HG02678 (cell line): ENCODE measurements around the gene GALNT11.
"Not testable (repeated sequence)": the region's sequence is repeated elsewhere in the genome, so short reads cannot be mapped to it uniquely, and the experiment has no call there.

Experiments
- ATAC-seq: cut with Tn5 transposase; IDR thresholded peaks from one replicate; pipeline ENCODE4 v1.9.1; 2021; ENCODE audit warnings: mild to moderate bottlenecking, moderate library complexity; ENCODE audit not compliant: unreplicated experiment

GALNT11 gene

GRCh38 chr7:152027491-152028365 is 2.3 kb downstream of the GALNT11 start:
- ATAC-seq = not testable (repeated sequence)

- ATAC-seq = not testable (repeated sequence)
Measured at GRCh38 chr7:152030059-152030458, 4.6 kb downstream of the GALNT11 start.

DNA sequence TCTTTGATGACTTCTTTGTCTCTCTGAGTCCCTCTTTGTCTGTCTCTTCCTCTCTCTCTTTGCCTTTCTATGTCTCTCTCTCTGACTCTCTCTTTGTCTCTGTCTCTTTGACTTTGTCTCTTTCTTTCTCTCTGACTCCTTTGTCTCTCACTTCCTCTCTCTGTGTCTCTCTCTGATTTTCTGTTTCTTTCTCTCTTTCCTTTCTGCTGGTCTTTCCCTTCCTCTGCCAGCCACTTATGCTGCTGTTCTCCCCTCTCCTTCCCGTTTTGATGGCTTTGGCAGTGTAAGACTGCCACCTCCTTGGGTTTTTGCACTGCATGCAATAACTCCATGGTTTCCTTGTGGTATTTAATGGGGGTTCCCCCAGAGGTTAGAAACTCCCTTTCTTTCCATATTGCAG is 5.2 kb downstream of the GALNT11 start:
- not testable (repeated sequence) for ATAC-seq

DNA sequence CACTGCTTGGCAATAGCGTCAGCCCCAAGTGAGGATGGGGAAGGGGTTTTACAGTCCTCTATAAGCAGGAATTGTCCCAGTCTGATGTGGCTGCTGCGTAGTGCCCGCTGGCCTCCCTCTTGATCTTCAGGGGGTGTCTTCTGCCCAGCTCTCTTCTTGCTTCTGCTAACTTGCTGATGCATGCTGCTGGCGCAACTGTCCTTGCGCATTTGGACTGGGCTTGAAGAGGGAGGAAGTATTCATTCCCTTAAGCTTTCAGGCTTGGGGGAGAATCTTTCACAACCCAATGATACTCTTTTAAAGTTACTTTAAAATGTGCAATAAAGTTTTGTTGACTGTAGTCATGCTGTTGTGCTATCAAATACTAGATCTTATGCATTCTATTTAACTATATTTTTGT is 10.3 kb downstream of the GALNT11 start:
- ATAC-seq = no peak

- ATAC-seq = not testable (repeated sequence)
Measured at GRCh38 chr7:152038410-152038809, 12.9 kb downstream of the GALNT11 start.

- not testable (repeated sequence) for ATAC-seq
Measured at GRCh38 chr7:152043086-152043485, 17.6 kb downstream of the GALNT11 start.

GRCh38 chr7:152044909-152045308 is 19.4 kb downstream of the GALNT11 start:
- ATAC-seq = not testable (repeated sequence)

GRCh38 chr7:152046531-152046930 is 21.1 kb downstream of the GALNT11 start:
- ATAC-seq = no peak

DNA sequence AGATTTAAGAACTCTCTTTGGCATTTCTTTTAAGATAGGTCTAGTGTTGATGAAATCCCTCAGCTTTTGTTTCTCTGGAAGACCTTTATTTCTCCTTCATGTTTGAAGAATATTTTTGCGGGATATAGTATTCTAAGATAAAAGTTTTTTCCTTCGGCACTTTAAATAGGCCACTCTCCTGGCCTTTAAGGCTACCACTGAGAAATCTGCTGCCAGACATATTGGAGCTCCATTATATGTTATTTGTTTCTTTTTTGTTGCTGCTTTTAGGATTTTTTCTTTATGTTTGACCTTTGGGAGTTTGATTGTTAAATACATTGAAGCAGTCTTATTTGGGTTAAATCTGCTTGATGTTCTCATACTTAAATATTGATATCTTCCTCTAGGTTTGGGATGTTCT is 22.6 kb downstream of the GALNT11 start:
- ATAC-seq = no peak

- no peak for ATAC-seq
Measured at GRCh38 chr7:152050547-152050971, 25.1 kb downstream of the GALNT11 start.

GRCh38 chr7:152051968-152052367 is 26.5 kb downstream of the GALNT11 start:
- ATAC-seq = no peak

DNA sequence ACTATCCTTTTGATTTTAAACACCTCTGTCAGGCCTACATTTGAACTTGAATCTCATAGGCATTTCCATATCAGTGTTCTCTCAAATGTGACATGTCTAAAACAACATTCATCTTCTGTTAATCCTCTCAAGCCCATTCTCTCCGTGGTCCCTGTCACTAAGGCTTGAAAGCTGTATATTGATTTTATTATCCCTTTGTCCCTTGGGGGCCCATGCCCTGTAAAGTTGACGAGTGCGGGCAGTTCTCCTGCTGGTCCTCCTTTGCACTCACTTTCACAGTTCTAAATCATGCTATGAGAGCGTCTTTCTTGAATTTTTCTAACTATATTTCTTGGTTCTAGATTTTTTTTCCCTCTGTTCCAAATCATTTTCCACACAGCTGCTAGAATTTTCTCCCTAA is 27.3 kb downstream of the GALNT11 start:
- ATAC-seq = no peak

GRCh38 chr7:152054367-152055230 is 29.1 kb downstream of the GALNT11 start:
- ATAC-seq = no peak

DNA sequence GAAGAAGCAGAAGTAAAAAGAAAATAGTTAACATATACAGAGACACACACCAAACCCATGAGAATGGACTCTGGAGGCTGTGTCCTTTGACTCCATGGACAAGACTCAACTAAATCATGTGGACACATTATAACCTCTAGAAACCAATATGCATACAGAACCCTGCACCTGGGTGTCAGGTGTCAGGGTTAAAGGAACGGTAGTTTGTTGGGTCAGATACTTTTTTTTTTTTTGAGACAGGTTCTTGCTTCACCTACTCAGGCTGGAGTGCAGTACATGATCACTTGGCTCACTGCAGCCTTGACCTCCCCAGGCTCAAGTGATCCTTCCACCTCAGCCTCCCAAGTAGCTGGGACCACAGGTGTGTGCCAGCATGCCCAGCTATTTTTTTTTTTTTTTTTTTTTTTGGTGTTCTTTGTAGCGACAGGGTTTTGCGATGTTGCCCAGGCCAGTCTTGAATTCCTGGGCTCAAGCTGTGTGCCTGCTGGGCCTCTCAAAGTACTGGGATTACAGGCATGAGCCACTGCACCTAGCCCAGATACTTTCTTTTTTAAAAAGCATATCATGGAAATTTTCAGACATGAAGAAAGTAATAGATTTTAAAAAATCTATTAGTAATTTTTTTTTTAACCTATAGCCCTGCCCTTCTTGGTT is 31.3 kb downstream of the GALNT11 start:
- no peak for ATAC-seq

DNA sequence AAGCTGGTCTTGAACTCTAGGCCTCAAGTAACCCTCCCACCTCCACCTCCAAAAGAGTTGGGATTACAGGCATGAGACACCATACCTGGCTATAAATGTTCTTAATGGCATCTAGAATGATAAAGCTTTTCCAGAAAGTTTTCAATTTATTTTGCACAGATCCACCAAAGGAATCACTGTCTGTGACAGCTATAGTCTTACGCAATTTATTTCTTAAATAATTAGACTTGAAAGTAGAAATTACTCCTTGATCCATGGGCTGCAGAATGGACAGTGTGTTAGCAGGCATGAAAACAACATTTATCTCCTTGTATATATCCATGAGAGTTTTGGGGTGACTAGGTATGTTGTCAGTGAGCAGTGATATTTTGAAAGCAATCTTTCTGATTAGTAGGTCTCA is 33.8 kb downstream of the GALNT11 start:
- no peak for ATAC-seq

DNA sequence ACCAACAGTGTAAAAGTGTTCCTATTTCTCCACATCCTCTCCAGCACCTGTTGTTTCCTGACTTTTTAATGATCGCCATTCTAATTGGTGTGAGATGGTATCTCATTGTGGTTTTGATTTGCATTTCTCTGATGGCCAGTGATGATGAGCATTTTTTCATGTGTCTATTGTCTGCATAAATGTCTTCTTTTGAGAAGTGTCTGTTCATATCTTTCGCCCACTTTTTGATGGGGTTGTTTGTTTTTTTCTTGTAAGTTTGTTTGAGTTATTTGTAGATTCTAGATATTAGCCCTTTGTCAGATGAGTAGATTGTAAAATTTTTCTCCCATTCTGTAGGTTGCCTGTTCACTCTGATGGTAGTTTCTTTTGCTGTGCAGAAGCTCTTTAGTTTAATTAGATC is 35.6 kb downstream of the GALNT11 start:
- ATAC-seq = not testable (repeated sequence)

DNA sequence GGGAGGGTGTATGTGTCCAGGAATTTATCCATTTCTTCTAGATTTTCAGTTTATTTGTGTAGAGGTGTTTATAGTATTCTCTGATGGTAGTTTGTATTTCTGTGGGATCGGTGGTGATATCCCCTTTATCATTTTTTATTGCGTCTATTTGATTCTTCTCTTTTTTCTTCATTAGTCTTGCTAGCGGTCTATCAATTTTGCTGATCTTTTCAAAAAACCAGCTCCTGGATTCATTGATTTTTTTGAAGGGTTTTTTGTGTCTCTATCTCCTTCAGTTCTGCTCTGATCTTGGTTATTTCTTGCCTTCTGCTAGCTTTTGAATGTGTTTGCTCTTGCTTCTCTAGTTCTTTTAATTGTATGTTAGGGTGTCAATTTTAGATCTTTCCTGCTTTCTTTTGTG is 37.7 kb downstream of the GALNT11 start:
- ATAC-seq = not testable (repeated sequence)

GRCh38 chr7:152063821-152064220 is 38.3 kb downstream of the GALNT11 start:
- not testable (repeated sequence) for ATAC-seq

DNA sequence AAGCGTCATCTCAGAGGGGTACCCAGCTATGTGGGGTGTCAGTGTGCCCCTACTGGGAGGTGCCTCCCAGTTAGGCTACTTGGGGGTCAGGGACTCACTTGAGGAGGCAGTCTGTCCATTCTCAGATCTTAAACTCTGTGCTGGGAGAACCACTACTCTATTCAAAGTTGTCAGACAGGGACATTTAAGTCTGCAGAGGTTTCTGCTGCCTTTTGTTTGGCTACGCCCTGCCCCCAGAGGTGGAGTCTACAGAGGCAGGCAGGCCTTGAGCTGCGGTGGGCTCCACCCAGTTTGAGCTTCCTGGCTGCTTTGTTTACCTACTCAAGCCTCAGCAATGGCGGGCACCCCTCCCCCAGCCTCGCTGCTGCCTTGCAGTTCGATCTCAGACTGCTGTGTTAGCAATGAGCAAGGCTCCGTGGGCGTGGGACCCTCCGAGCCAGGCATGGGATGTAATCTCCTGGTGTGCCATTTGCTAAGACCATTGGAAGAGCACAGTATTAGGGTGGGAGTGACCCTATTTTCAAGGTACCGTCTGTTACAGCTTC is 40.4 kb downstream of the GALNT11 start:
- ATAC-seq = not testable (repeated sequence)

DNA sequence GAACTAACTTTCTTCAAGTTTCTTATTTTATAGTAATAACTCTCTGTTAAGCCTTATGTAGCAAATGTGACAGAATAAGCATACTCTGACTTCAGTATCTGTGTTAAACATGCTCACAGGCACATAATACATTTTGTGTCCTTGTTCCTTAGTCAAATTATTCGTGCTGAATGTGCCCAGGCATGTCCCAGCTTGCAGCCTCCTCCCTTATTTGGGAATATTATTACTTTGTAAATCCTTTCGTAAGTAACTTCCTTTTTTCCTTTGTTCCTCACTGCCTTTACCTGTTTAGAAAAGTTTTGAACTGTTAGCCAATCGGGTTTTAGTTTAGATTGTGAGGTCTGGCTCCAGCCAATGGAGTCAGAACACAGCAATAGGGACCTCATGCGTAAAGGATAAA is 46.9 kb downstream of the GALNT11 start:
- ATAC-seq = no peak

- no peak for ATAC-seq
Measured at GRCh38 chr7:152073352-152073751, 47.9 kb downstream of the GALNT11 start.
